K562 treated with DMSO at 1 percent for 12 hours (cell line): ENCODE measurements around the gene NR1D1. TPM values are rescaled to one million over a fixed set of nuclear protein-coding genes. Genes with fewer than 3 reads are reported as not detected.

Experiments used
- total RNA-seq: library from RNA; unstranded; fragments of 300-600 nt; gene quantifications from 2 replicates; pipeline ENCODE4 v1.2.3, GENCODE V29; 2022; ENCODE audit not compliant: insufficient read depth

NR1D1 gene
- 3.3 and 4.5 TPM in 2 replicates for total RNA-seq

GRCh38 chr17:40100419-40100668, at the start of gene NR1D1:
NR1D1 (minus strand) TSS chr17:40100589; CDS start chr17:40100094, 495 bp downstream.

GRCh38 chr17:40121181-40122135, 21.1 kb upstream of the NR1D1 start, which contains the start of gene MSL1:
MSL1 (plus strand) TSS chr17:40121971; CDS start chr17:40122613, 642 bp downstream.

GRCh38 chr17:40062329-40063186, 37.8 kb downstream of the NR1D1 start, which contains the start of gene THRA:
THRA (plus strand) TSS chr17:40062965; CDS start chr17:40074489, 11,524 bp downstream.

Other genes starting within 250 kb of the NR1D1 start
- gene IKZF3, start 236.3 kb downstream of the NR1D1 start, total RNA-seq, result 0.47 TPM in 1 of 2 replicates, not detected in the other
- gene ZPBP2, start 232.4 kb downstream of the NR1D1 start, total RNA-seq, result not detected in 2 replicates
- gene GSDMB, start 182.0 kb downstream of the NR1D1 start, total RNA-seq, result 4.8 and 13.7 TPM in 2 replicates
- 20.5 and 42.5 TPM in 2 replicates for gene ORMDL3, start 173.0 kb downstream of the NR1D1 start, total RNA-seq
- not detected in 2 replicates for gene LRRC3C, start 172.9 kb downstream of the NR1D1 start, total RNA-seq
- not detected in 2 replicates for gene GSDMA, start 137.6 kb downstream of the NR1D1 start, total RNA-seq
- 155 and 233 TPM in 2 replicates for gene PSMD3, start 119.8 kb downstream of the NR1D1 start, total RNA-seq
- gene CSF3, start 85.1 kb downstream of the NR1D1 start, total RNA-seq, result not detected in 2 replicates
- gene MED24, start 46.2 kb downstream of the NR1D1 start, total RNA-seq, result 51.2 and 88.5 TPM in 2 replicates
- gene THRA, start 37.6 kb downstream of the NR1D1 start, total RNA-seq, result 9.5 and 19.3 TPM in 2 replicates
- gene MSL1, start 21.4 kb upstream of the NR1D1 start, total RNA-seq, result 16.3 and 47.9 TPM in 2 replicates
- 26.8 and 47.2 TPM in 2 replicates for gene CASC3, start 39.9 kb upstream of the NR1D1 start, total RNA-seq
- gene RAPGEFL1, start 76.9 kb upstream of the NR1D1 start, total RNA-seq, result 1.7 and 2.6 TPM in 2 replicates
- 5.3 and 17.2 TPM in 2 replicates for gene WIPF2, start 118.7 kb upstream of the NR1D1 start, total RNA-seq
- gene CDC6, start 187.3 kb upstream of the NR1D1 start, total RNA-seq, result 37.4 and 75.2 TPM in 2 replicates
- gene RARA, start 208.6 kb upstream of the NR1D1 start, total RNA-seq, result 9.3 and 24.9 TPM in 2 replicates